ENCODE measurements around the gene GALNT16. TPM values are rescaled to one million over a fixed set of nuclear protein-coding genes. Genes with fewer than 3 reads are reported as not detected.
"Not testable (repeated sequence)": the region's sequence is repeated elsewhere in the genome, so short reads cannot be mapped to it uniquely, and the experiment has no call there.

GALNT16 gene
- total and polyA plus RNA-seq, 9 donors: 10.7 to 36.8 (median 20.0) TPM

DNA sequence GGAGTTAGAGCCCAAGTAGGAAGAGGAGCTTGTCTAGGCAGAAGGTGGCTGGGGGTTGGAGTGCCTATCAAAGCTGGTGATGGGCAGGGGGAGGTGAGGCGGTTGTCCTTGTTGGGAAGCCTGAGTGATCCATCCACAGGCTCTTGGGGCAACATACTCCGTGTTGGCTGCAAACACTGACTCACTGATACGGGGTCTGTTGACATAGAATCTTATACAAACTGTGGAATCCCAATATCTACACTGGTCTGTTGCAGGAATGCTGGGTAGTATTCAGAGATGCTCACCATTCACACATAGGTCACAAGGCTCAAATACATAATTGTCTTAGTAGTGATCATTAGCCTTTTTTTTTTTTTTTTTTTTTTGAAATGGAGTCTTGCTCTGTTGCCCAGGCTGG lies 112.2 kb downstream of the GALNT16 start:
- Histone ChIP-seq H3K27ac (ENCODE audit: low read length) (no peak overlapping the region), H3K27me3 (ENCODE audit: control insufficient read depth, insufficient read depth, low read length) (no peaks in the 10 kb centered on the region), H3K36me3 (ENCODE audit: control insufficient read depth, insufficient read depth, low read length) (peaks cover 20% of the 10 kb centered on the region), H3K9me3 (replicated peaks; ENCODE audit: control insufficient read depth, low read depth, low read length) (peaks cover 2% of the 10 kb centered on the region), H3K4me1 (ENCODE audit: control insufficient read depth, insufficient read depth, low read length) (no peaks in the 10 kb centered on the region), H3K4me3 (ENCODE audit: low read length) (no peak overlapping the region)
- WGBS (ENCODE audit: insufficient coverage): 83% methylated on average over 1 of the region's 3 CpGs
- DNase-seq: no peak

DNA sequence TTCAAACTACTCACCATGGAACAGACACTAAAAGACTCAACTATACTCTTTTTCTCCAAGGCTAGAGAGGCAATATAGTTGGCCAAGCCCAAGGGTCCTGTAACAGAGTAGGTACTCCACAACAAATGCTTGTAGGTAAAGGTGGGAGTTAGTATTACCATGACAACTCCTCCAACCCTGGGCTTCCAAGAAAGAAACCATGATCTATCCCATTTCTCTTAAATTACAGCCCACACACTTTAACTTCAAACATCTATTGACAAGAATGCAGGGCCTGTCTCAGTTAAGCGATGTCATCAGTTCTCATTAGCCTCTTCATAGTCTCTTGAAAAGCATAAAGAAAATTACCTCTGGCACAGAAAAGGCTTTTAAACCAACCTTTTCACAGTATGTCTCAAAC lies 113.1 kb downstream of the GALNT16 start:
- DNase-seq: no peak
- Histone ChIP-seq H3K4me1 (ENCODE audit: control insufficient read depth, insufficient read depth, low read length) (no peaks in the 10 kb centered on the region), H3K27ac (ENCODE audit: low read length) (no peak overlapping the region), H3K36me3 (ENCODE audit: control insufficient read depth, insufficient read depth, low read length) (peaks cover 20% of the 10 kb centered on the region), H3K27me3 (ENCODE audit: control insufficient read depth, insufficient read depth, low read length) (no peaks in the 10 kb centered on the region), H3K4me3 (ENCODE audit: low read length) (no peak overlapping the region), H3K9me3 (replicated peaks; ENCODE audit: control insufficient read depth, low read depth, low read length) (peaks cover 2% of the 10 kb centered on the region)
- WGBS (ENCODE audit: insufficient coverage): 100% methylated on average over 1 of the region's 1 CpG

DNA sequence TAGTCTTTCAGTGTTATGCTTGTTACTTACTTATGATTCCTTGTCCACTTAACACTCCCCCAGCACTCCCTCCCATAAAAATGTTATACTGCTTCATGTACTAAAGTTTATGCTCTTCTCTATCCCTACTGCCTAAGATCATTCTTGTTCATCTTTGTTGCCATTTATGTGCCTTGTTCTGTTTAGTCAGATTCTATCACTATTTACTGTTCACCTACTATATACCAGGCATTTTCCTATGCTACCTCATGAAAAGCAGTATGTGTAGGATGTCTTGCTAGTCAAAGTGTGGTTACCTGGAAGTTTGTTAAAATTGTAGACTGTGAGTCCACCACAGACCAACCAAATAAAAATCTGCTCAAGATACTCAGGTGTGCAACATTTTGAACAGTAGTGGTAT lies 114.3 kb downstream of the GALNT16 start:
- H3K4me3 ChIP-seq (ENCODE audit: low read length): no peak overlapping the region
- no peaks in the 10 kb centered on the region for H3K4me1 ChIP-seq (ENCODE audit: control insufficient read depth, insufficient read depth, low read length)
- DNase-seq: no peak
- no peak overlapping the region for H3K27ac ChIP-seq (ENCODE audit: low read length)
- no peaks in the 10 kb centered on the region for H3K27me3 ChIP-seq (ENCODE audit: control insufficient read depth, insufficient read depth, low read length)
- H3K9me3 ChIP-seq (replicated peaks; ENCODE audit: control insufficient read depth, low read depth, low read length): peaks cover 2% of the 10 kb centered on the region
- peaks cover 20% of the 10 kb centered on the region for H3K36me3 ChIP-seq (ENCODE audit: control insufficient read depth, insufficient read depth, low read length)

DNA sequence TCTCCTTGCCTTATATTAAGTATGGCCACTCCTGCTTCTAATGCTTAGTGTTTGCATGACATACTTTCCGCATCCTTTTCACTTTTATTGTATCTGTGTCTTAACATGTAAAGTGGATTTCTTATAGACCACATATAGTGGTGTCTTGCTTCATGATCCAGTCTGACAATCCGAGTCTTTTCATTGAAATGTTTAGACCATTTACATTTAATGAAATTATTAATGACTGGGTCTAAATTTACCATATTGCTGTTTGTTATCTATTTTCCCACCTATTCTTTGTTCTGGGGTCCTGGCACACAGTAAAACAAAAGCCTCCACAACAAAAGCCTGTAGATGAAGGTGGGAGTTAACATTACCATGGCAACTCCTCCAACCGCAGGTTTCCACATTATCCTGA lies 115.2 kb downstream of the GALNT16 start:
- Histone ChIP-seq H3K4me3 (ENCODE audit: low read length) (no peak overlapping the region), H3K27me3 (ENCODE audit: control insufficient read depth, insufficient read depth, low read length) (no peaks in the 10 kb centered on the region), H3K27ac (ENCODE audit: low read length) (no peak overlapping the region), H3K36me3 (ENCODE audit: control insufficient read depth, insufficient read depth, low read length) (peaks cover 22% of the 10 kb centered on the region), H3K4me1 (ENCODE audit: control insufficient read depth, insufficient read depth, low read length) (no peaks in the 10 kb centered on the region), H3K9me3 (replicated peaks; ENCODE audit: control insufficient read depth, low read depth, low read length) (peaks cover 2% of the 10 kb centered on the region)
- WGBS (ENCODE audit: insufficient coverage): no CpG with 5 or more reads among the region's 3 CpGs
- DNase-seq: no peak

DNA sequence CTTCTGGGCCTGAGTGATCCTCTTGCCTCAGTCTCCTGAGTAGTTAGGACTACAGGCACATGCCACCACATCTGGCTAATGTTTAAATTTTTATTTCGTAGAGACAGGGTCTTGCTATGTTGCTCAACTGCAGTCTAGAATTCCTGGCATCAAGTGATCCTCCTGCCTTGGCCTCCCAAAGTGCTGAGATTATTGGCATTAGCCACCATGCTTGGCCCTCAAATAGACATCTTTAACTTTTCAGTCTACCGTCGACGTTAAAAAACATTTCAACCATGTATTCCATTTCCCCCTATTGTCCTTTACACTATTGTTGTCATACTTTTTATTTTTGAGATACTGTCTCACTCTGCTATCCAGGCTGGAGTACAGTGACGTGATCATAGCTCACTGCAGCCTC lies 115.8 kb downstream of the GALNT16 start:
- no peak for DNase-seq
- WGBS (ENCODE audit: insufficient coverage): 100% methylated on average over 1 of the region's 5 CpGs
- H3K36me3 ChIP-seq (ENCODE audit: control insufficient read depth, insufficient read depth, low read length): peaks cover 24% of the 10 kb centered on the region

DNA sequence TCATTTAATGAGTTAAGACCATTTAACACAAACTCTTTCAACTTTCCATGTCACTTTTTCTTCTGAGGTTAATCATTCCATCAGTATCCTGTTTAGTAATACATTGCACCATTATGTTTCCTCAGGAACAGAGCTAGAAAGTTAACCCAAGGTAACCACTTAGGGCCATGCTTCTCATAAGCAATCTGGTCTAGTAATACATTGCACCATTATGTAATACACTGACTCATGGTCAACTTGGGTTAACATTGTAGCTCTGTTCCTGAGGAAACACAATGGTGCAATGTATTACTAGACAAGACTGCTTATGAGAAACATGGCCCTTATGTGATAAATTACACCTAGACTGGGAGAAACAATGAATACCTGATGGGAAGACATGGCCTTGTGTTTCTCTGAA lies 116.5 kb downstream of the GALNT16 start:
- Histone ChIP-seq H3K27me3 (ENCODE audit: control insufficient read depth, insufficient read depth, low read length) (no peaks in the 10 kb centered on the region), H3K27ac (ENCODE audit: low read length) (no peak overlapping the region), H3K9me3 (replicated peaks; ENCODE audit: control insufficient read depth, low read depth, low read length) (peaks cover 2% of the 10 kb centered on the region), H3K36me3 (ENCODE audit: control insufficient read depth, insufficient read depth, low read length) (peaks cover 25% of the 10 kb centered on the region), H3K4me1 (ENCODE audit: control insufficient read depth, insufficient read depth, low read length) (no peaks in the 10 kb centered on the region), H3K4me3 (ENCODE audit: low read length) (no peak overlapping the region)
- DNase-seq: no peak

More for the DNA sequence above, 115.8 kb downstream of the GALNT16 start:
- Histone ChIP-seq H3K4me3 (ENCODE audit: low read length) (no peak overlapping the region), H3K27ac (ENCODE audit: low read length) (no peak overlapping the region), H3K27me3 (ENCODE audit: control insufficient read depth, insufficient read depth, low read length) (no peaks in the 10 kb centered on the region), H3K4me1 (ENCODE audit: control insufficient read depth, insufficient read depth, low read length) (no peaks in the 10 kb centered on the region), H3K9me3 (replicated peaks; ENCODE audit: control insufficient read depth, low read depth, low read length) (peaks cover 2% of the 10 kb centered on the region)

DNA sequence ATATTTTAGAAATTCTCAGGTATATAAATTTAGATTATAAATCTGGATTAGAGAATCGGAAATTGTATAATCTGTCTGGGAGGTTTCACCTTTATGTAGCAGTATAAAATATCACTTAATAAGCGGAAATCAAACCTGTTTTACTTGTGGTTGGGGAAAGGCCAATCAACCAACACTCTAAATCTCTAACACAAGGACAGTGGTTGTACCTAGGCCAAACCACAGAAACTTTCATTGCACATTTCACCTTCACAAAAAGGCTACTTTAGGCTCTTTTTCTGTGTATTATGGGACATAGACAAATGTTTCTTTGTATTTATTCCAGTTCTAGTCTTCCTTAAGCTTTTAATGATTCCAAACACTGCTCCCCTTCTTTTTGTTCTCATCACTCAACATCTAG lies 118.3 kb downstream of the GALNT16 start:
- DNase-seq: no peak
- peaks cover 23% of the 10 kb centered on the region for H3K36me3 ChIP-seq (ENCODE audit: control insufficient read depth, insufficient read depth, low read length)
- no peaks in the 10 kb centered on the region for H3K4me1 ChIP-seq (ENCODE audit: control insufficient read depth, insufficient read depth, low read length)
- H3K27me3 ChIP-seq (ENCODE audit: control insufficient read depth, insufficient read depth, low read length): no peaks in the 10 kb centered on the region
- no CpG with 5 or more reads among the region's 2 CpGs for WGBS (ENCODE audit: insufficient coverage)
- H3K4me3 ChIP-seq (ENCODE audit: low read length): no peak overlapping the region
- no peak overlapping the region for H3K27ac ChIP-seq (ENCODE audit: low read length)
- H3K9me3 ChIP-seq (replicated peaks; ENCODE audit: control insufficient read depth, low read depth, low read length): peaks cover 2% of the 10 kb centered on the region

DNA sequence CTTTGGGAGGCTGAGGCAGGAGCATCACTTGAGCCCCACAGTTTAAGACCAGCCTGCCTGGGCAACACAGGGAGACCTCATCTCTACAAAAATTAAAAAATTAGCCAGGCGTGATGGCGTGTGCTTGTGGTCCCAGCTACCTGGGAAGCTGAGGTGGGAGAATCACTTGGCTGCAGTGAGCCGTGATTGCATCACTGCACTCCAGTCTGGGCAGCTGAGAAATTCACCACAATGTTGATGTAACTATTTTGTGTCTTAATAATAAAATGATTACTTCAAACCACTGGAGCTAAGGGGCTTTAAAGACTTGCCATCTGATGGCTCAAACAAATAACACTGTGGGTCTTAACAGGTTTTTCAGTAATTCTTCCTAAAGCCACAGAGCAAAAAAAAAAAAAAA lies 127.4 kb downstream of the GALNT16 start:
- 93% methylated on average over 3 of the region's 3 CpGs for WGBS (ENCODE audit: insufficient coverage)
- H3K9me3 ChIP-seq (replicated peaks; ENCODE audit: control insufficient read depth, low read depth, low read length): no peaks in the 10 kb centered on the region
- peaks cover 28% of the 10 kb centered on the region for H3K36me3 ChIP-seq (ENCODE audit: control insufficient read depth, insufficient read depth, low read length)
- no peak for DNase-seq
- no peak overlapping the region for H3K4me3 ChIP-seq (ENCODE audit: low read length)
- H3K27ac ChIP-seq (ENCODE audit: low read length): no peak overlapping the region
- no peaks in the 10 kb centered on the region for H3K4me1 ChIP-seq (ENCODE audit: control insufficient read depth, insufficient read depth, low read length)
- no peaks in the 10 kb centered on the region for H3K27me3 ChIP-seq (ENCODE audit: control insufficient read depth, insufficient read depth, low read length)

DNA sequence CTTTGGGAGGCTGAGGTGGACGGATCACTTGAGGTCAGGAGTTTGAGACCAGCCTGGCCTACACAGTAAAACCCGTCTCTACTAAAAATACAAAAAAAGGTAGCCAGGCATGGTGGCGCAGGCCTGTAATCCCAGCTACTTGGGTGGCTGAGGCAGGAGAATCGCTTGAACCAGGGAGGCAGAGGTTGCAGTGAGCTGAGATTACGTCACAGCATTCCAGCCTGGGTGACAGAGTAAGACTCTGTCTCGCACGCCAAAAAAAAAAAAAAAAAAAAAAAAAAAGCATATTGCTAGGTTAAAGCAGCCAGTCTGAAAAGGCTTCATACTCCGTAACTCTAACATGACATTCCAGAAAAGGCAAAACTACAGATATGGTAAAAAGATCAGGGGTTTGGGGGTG lies 131.4 kb downstream of the GALNT16 start:
- H3K4me1 ChIP-seq (ENCODE audit: control insufficient read depth, insufficient read depth, low read length); H3K4me3 ChIP-seq (ENCODE audit: low read length); H3K27ac ChIP-seq (ENCODE audit: low read length); DNase-seq; H3K27me3 ChIP-seq (ENCODE audit: control insufficient read depth, insufficient read depth, low read length); H3K9me3 ChIP-seq (replicated peaks; ENCODE audit: control insufficient read depth, low read depth, low read length): not testable (repeated sequence)
- H3K36me3 ChIP-seq (ENCODE audit: control insufficient read depth, insufficient read depth, low read length): peaks cover 42% of the 10 kb centered on the region
- 80% methylated on average over 1 of the region's 8 CpGs for WGBS (ENCODE audit: insufficient coverage)

DNA sequence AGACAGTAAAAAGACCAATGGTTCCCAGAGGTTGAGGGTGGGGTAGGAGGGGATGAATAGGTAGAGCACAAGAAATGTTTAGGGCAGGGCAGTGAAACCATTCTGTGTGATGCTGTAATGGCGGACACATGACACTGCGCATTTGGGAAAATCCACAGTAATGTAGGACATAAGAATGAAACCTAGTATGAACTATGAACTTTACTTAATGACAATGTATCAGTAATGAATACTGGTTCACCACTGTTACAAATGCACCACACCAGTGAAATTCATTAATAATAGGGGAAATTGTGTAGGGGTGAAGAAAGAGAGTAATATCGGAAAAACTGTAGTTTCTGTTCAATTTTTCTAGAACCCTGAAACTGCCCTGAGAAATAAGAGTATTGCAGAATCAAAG lies 132.5 kb downstream of the GALNT16 start:
- DNase-seq: no peak
- Histone ChIP-seq H3K9me3 (replicated peaks; ENCODE audit: control insufficient read depth, low read depth, low read length) (no peaks in the 10 kb centered on the region), H3K27ac (ENCODE audit: low read length) (no peak overlapping the region), H3K4me3 (ENCODE audit: low read length) (no peak overlapping the region), H3K36me3 (ENCODE audit: control insufficient read depth, insufficient read depth, low read length) (peaks cover 40% of the 10 kb centered on the region), H3K4me1 (ENCODE audit: control insufficient read depth, insufficient read depth, low read length) (peaks cover 5% of the 10 kb centered on the region), H3K27me3 (ENCODE audit: control insufficient read depth, insufficient read depth, low read length) (no peaks in the 10 kb centered on the region)
- WGBS (ENCODE audit: insufficient coverage): no CpG with 5 or more reads among the region's 3 CpGs

DNA sequence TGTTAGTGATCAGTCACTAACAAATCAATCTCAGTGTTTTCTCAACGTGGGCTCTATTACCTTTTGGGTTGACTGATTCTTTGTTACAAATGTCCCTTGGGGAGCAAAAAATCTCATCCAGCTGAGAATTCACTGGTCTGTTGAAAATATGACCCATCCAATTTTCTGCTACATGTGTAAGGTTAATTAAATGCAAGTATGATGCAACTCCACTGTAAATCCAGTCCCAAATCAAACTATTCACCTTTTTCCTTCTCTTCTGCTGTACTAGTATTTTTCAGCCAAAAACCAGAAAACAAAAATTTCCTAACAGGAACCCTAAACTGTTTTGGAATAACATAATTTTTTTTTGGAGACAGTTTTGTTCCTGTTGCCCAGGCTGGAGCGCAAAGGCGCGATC lies 136.0 kb downstream of the GALNT16 start:
- no peak overlapping the region for H3K27ac ChIP-seq (ENCODE audit: low read length)
- 100% methylated on average over 3 of the region's 4 CpGs for WGBS (ENCODE audit: insufficient coverage)
- no peaks in the 10 kb centered on the region for H3K27me3 ChIP-seq (ENCODE audit: control insufficient read depth, insufficient read depth, low read length)
- H3K4me3 ChIP-seq (ENCODE audit: low read length): no peak overlapping the region
- no peaks in the 10 kb centered on the region for H3K9me3 ChIP-seq (replicated peaks; ENCODE audit: control insufficient read depth, low read depth, low read length)
- no peak for DNase-seq
- H3K36me3 ChIP-seq (ENCODE audit: control insufficient read depth, insufficient read depth, low read length): peaks cover 32% of the 10 kb centered on the region
- peaks cover 19% of the 10 kb centered on the region for H3K4me1 ChIP-seq (ENCODE audit: control insufficient read depth, insufficient read depth, low read length)
